PFSK-1 (cell line): ENCODE data around the gene SPTA1.

Source experiments
- FOXP2 ChIP-seq: optimal IDR thresholded peaks from 2 replicates; pipeline ENCODE3; 2011; ENCODE audit warnings: borderline replicate concordance, control low read depth, inconsistent platforms; ENCODE audit not compliant: insufficient read depth; ENCODE audit errors: extremely low read length, extremely low read depth
- POLR2AphosphoS5 ChIP-seq: IDR thresholded peaks from 2 replicates; pipeline ENCODE4 v1.6.1; 2012; ENCODE audit warnings: low read depth, mild to moderate bottlenecking, control low read depth, low read length, moderate library complexity
- SIN3A ChIP-seq: IDR thresholded peaks from 2 replicates; pipeline ENCODE4 v1.6.1; 2012; ENCODE audit warnings: mild to moderate bottlenecking, low read length, moderate library complexity, borderline replicate concordance; ENCODE audit not compliant: insufficient read depth
- TAF1 ChIP-seq: IDR thresholded peaks from 2 replicates; pipeline ENCODE4 v1.6.1; 2012; ENCODE audit warnings: low read length, control low read depth, borderline replicate concordance; ENCODE audit not compliant: insufficient read depth
- TF ChIP-seq, protein P1 (sequence below), 2 experiments: IDR thresholded peaks; 2 replicates each; pipeline versions ENCODE4 v1.6.1 to v1.8.0; 2011 to 2012; ENCODE audit warnings: low read depth in 2 of 2, low read length in 2 of 2, control low read depth in 1 of 2, inconsistent platforms in 1 of 2, mild to moderate bottlenecking in 1 of 2, moderate library complexity in 1 of 2; ENCODE audit not compliant: insufficient read depth in 1 of 2

SPTA1 gene

GRCh38 chr1:158675563-158676323, 10.8 kb downstream of the SPTA1 start:
- TF ChIP-seq, protein P1, sequence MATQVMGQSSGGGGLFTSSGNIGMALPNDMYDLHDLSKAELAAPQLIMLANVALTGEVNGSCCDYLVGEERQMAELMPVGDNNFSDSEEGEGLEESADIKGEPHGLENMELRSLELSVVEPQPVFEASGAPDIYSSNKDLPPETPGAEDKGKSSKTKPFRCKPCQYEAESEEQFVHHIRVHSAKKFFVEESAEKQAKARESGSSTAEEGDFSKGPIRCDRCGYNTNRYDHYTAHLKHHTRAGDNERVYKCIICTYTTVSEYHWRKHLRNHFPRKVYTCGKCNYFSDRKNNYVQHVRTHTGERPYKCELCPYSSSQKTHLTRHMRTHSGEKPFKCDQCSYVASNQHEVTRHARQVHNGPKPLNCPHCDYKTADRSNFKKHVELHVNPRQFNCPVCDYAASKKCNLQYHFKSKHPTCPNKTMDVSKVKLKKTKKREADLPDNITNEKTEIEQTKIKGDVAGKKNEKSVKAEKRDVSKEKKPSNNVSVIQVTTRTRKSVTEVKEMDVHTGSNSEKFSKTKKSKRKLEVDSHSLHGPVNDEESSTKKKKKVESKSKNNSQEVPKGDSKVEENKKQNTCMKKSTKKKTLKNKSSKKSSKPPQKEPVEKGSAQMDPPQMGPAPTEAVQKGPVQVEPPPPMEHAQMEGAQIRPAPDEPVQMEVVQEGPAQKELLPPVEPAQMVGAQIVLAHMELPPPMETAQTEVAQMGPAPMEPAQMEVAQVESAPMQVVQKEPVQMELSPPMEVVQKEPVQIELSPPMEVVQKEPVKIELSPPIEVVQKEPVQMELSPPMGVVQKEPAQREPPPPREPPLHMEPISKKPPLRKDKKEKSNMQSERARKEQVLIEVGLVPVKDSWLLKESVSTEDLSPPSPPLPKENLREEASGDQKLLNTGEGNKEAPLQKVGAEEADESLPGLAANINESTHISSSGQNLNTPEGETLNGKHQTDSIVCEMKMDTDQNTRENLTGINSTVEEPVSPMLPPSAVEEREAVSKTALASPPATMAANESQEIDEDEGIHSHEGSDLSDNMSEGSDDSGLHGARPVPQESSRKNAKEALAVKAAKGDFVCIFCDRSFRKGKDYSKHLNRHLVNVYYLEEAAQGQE (IDR thresholded peaks at IDR 0.05; ENCODE audit: insufficient read depth in 1 of 2, low read depth in 2 of 2, low read length in 2 of 2) = no peak
- TF ChIP-seq POLR2AphosphoS5 (no peak), TAF1 (no peak), SIN3A (no peak), FOXP2 (no peak)

- TF ChIP-seq, protein P1 (IDR thresholded peaks at IDR 0.05; ENCODE audit: insufficient read depth in 1 of 2, low read depth in 2 of 2, low read length in 2 of 2) = no peak
- TF ChIP-seq FOXP2 = no peak
- no peak for TF ChIP-seq POLR2AphosphoS5
- TF ChIP-seq SIN3A = no peak
- TF ChIP-seq TAF1 = no peak
These were observed 12.2 kb downstream of the SPTA1 start for GRCh38 chr1:158674302-158674701.

DNA sequence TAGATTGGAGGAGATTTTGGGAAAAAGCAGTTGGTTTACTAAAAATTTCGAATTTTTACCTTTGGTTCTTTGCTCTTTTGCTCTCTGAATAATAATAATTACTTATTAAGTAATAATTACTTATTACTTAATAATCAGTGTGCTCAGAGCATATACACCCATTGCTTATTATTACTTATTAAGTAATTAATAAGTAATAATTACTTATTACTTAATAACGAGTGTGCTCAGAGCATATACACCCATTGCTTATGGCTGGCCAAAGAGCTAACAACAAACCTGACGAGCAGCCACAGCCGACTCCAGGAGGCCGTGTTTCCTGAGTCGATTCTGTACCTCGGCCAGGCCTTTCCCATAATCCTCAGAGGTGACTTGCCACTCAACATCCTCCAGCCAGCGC, 20.5 kb downstream of the SPTA1 start:
- no peak for TF ChIP-seq TAF1
- no peak for TF ChIP-seq POLR2AphosphoS5
- TF ChIP-seq, protein P1 (IDR thresholded peaks at IDR 0.05; ENCODE audit: insufficient read depth in 1 of 2, low read depth in 2 of 2, low read length in 2 of 2) = no peak
- TF ChIP-seq SIN3A = no peak

- TF ChIP-seq, protein P1 (IDR thresholded peaks at IDR 0.05; ENCODE audit: insufficient read depth in 1 of 2, low read depth in 2 of 2, low read length in 2 of 2) = no peak
- TF ChIP-seq SIN3A (no peak), FOXP2 (no peak), POLR2AphosphoS5 (no peak), TAF1 (no peak)
These were observed 31.9 kb downstream of the SPTA1 start for GRCh38 chr1:158654571-158654970.
